ENCODE results near the gene PYGM.
A peak's percentile ranks its signal among the peaks of the same experiment; 100 is the strongest.

Gene PYGM

DNA sequence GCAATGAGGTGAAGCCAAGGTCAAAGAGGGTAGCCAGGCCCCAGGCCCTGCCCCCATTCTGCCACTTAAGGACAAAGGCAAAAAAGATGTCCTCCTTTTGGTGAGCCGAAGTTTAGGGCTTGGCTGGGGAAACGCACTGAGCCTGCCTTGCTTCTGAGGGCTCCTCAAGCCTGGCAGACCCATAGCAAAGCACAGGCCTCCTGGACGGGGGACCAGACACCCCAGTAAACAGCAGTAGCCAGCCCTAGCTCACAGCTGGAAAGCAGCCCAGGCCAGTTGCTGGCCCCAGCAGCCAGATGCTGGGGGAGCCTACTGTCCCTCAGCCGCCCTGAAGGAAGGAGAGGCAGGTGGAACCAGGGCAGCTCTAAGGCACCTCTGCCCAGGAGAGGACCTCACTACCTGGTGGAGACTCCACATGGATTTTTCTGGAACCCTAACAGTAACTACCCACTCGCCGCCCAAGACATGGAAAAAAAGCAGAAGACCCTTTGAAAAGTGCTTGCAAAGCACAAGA, 3.8 kb upstream of the PYGM start:
- no peak for DNase-seq (ENCODE audit: low read depth)
- H3K4me3 ChIP-seq (ENCODE audit: low read length), result no peak overlapping the region
- TF ChIP-seq, protein P1, sequence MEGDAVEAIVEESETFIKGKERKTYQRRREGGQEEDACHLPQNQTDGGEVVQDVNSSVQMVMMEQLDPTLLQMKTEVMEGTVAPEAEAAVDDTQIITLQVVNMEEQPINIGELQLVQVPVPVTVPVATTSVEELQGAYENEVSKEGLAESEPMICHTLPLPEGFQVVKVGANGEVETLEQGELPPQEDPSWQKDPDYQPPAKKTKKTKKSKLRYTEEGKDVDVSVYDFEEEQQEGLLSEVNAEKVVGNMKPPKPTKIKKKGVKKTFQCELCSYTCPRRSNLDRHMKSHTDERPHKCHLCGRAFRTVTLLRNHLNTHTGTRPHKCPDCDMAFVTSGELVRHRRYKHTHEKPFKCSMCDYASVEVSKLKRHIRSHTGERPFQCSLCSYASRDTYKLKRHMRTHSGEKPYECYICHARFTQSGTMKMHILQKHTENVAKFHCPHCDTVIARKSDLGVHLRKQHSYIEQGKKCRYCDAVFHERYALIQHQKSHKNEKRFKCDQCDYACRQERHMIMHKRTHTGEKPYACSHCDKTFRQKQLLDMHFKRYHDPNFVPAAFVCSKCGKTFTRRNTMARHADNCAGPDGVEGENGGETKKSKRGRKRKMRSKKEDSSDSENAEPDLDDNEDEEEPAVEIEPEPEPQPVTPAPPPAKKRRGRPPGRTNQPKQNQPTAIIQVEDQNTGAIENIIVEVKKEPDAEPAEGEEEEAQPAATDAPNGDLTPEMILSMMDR (conservative IDR thresholded peaks at IDR 0.05; ENCODE audit: low read depth, low read length), result no peak

DNA sequence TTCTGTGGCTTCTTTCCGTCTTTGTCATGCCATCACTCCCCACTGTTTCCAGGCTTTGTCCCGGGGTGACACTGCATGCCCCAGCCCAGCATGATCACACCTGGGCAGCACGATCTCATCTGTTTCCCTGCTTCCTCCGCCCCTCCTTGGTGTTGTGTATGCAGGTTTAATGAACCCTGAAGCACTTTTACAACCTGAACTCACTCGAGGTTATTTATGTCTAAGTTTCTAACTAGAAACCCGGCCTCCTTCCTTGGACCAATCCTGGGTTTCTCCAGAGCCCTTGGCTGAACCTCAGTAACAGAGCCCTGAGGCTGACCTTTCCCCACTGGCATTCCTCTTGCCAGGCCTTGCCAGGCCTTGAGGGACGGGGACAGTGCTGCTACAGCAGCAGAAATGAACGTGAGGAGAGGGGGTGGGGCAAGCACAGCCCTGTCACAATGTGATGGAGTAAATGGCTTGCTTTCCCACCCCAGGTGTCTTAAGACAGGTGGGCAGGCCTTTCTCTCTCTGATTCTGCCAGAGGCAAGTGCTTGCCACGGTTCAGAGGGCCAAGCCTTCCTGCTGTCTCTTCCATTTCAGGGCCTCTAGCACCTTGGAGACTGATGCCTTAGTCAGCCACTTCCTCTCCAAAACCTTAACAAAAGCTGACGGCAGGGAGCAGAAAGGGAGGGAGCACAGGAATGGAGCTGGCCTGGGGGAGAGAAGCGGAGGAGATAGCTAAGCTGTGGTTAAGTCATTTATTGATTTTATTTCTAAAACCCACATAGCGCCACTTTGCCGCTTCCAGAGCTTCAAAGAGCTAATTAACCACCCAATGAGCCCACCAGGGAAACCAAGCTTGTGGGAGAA, 3.1 kb upstream of the PYGM start:
- DNase-seq (ENCODE audit: low read depth), result no peak
- TF ChIP-seq, protein P1 (conservative IDR thresholded peaks at IDR 0.05; ENCODE audit: low read depth, low read length), result no peak
- no peak overlapping the region for H3K4me3 ChIP-seq (ENCODE audit: low read length)

DNA sequence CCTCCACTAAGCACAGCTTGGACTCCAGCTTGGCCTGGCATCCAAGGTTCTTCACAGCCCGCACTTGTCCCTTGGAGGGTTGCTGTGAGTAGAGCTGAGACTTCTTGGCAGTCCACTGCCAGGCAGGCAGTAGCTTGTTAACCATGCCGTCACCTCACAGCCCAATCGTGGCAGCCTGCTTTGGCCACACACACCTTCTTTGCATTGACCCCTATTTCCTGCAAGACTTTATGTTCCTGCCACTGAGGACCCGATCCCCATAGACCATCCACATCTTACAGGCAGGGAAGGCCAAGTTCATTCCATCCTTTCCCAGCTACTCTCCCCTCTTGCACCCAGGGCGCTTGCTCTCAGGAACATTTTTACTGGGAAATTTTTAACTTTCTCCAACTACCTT, 2.5 kb upstream of the PYGM start:
- no peak for DNase-seq (ENCODE audit: low read depth)
- H3K4me3 ChIP-seq (ENCODE audit: low read length), result no peak overlapping the region
- TF ChIP-seq, protein P1 (conservative IDR thresholded peaks at IDR 0.05; ENCODE audit: low read depth, low read length), result no peak

DNA sequence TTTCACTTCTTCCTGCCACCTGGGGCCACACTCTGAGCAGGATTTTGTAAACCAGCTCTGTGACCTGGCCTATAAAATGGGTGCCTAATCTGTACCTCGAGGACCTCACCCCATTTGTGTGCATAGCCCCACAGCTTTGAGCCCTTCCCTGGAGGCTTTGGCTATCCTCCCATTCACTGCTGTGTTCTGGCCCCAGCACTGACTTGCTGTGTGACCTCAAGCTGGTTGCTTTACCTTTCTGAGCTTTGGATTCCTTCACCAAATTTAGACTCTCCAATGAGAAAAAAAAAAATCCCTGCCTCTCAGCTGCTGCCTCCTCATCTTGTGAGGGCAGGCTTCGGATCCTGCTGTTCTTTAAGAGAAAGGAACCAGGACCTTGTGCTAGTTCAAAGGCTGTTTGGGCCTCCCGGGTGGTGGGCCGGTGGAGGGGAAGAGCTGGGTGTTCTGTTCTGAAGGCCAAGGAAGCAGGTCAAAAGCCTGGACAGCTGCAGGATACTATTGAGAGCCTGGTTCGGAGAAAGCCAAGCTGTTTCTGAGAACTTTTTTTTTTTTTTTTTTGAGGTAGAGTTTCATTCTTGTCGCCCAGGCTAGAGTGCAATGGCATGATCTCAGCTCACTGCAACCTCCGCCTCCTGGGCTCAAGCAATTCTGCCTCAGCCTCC, 1.1 kb upstream of the PYGM start:
- H3K4me3 ChIP-seq (ENCODE audit: low read length), result no peak overlapping the region
- no peak for DNase-seq (ENCODE audit: low read depth)
- TF ChIP-seq, protein P1 (conservative IDR thresholded peaks at IDR 0.05; ENCODE audit: low read depth, low read length), result no peak

DNA sequence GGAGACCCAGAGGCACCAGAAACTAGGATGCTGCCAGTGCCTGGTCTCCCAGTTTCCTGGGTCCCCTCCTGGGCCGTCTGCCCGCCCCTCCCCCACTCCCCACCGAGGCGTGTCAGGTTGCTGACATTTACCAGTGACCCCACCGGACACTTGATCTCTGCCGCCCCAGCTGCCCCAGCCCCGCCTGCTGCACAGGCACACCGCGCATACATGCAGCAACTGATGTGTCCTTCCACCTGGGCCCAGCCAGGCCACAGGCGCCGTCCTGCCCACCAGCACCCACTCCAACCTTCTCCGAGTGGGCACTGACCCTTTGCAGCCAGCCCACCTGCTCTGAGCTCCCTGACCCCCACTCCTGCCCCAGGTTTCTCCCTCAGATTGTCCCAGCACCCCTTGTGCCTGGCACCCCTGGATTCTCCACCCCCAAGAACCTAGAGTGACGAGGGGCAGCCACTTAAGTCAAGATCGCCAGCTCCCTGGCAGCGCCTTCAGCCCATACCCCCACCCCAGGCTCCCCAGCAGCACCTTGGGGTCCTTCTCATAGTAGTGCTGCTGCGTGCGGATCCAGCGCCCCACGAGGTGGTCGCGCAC, 548 bp downstream of the PYGM start:
- peak overlapping the region; percentile 38 for H3K4me3 ChIP-seq (ENCODE audit: low read length)
- no peak for DNase-seq (ENCODE audit: low read depth)
- TF ChIP-seq, protein P1 (conservative IDR thresholded peaks at IDR 0.05; ENCODE audit: low read depth, low read length), result no peak

DNA sequence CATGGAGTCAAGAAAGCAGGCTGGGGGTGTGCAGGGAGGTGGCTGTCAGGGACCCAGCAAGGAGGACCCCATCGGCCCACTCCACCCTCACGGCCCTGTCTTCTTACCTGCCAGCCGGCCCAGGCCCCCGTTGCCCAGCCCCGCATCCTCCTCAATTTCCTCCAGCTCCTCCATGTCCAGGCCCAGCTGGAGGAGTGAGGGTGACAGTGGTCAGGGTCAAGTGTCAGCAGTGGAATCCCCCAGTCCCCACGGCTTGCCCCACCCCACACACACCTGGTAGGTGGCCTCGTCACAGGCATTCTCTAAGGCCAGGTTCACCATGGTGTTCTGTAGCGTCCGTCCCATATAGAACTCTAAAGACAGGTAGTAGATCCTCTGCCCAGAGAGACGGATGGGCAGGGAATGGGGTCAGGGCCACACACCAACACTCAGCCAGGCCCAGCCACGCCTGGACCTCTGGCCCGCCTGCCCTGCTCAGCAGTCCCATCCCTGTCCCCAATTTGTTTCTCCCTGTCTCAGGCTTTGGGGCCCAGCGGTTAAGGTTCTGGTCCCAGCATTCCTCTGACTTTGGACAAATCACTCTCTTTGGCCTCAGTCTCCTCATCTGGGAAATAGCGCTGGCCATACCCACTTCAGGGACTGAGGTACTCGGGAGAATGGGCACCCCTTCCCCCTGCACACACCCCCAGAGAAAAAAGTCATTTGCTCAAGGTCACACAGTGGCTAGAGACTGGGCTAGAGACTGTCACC, 1.3 kb downstream of the PYGM start:
- H3K4me3 ChIP-seq (ENCODE audit: low read length), result peak overlapping the region; percentile 38
- DNase-seq (ENCODE audit: low read depth), result no peak
- TF ChIP-seq, protein P1 (conservative IDR thresholded peaks at IDR 0.05; ENCODE audit: low read depth, low read length), result no peak

Measured in retinal pigment epithelial cell (primary cell).